WI38 (cell line): ENCODE data around the gene SPATA31E1.
A peak's percentile ranks its signal among the peaks of the same experiment; 100 is the strongest.
"Not testable (repeated sequence)": the region's sequence is repeated elsewhere in the genome, so short reads cannot be mapped to it uniquely, and the experiment has no call there.

Experiments used
- H3K4me3 ChIP-seq: 2 replicates; pipeline ENCODE4 v1.5.1; 2011; ENCODE audit warnings: low read depth, mild to moderate bottlenecking, control low read depth, low read length
- CTCF ChIP-seq: IDR thresholded peaks from 2 replicates; pipeline ENCODE4 v1.5.1; 2012; ENCODE audit warnings: low read depth, mild to moderate bottlenecking, control low read depth, low read length

The SPATA31E1 gene

GRCh38 chr9:87882627-87883026, at the start of gene SPATA31E1:
SPATA31E1 (plus strand) TSS chr9:87882877; CDS start chr9:87882892, 15 bp downstream.
- no peak for TF ChIP-seq CTCF
- no peak within 1 kb of the TSS for H3K4me3 ChIP-seq

- 0 out of 2 replicates have a peak, but pooled peaks have one; percentile 9 for TF ChIP-seq CTCF
- no peak overlapping the region for H3K4me3 ChIP-seq
Measured at GRCh38 chr9:87834357-87834756, 48.3 kb upstream of the SPATA31E1 start.

DNA sequence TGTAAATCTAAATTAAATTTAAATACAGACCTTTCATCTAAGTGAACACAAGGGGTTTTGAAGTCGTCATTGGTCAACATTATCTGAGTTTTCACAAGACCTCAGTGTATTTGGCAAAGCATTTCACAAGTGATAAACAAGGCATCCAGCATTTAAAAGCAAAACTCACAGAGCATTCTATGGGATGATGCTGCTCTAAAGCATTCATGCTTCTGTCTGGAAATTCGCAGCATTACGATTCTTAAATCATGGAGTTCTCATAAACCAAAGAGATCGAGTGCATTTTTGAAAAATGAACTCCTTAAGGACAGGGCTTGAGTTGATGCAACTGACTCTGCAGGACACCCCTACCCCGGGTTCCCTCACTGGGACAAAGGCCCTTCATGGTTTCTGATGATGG, 46.1 kb upstream of the SPATA31E1 start:
- no peak for TF ChIP-seq CTCF
- no peak overlapping the region for H3K4me3 ChIP-seq

DNA sequence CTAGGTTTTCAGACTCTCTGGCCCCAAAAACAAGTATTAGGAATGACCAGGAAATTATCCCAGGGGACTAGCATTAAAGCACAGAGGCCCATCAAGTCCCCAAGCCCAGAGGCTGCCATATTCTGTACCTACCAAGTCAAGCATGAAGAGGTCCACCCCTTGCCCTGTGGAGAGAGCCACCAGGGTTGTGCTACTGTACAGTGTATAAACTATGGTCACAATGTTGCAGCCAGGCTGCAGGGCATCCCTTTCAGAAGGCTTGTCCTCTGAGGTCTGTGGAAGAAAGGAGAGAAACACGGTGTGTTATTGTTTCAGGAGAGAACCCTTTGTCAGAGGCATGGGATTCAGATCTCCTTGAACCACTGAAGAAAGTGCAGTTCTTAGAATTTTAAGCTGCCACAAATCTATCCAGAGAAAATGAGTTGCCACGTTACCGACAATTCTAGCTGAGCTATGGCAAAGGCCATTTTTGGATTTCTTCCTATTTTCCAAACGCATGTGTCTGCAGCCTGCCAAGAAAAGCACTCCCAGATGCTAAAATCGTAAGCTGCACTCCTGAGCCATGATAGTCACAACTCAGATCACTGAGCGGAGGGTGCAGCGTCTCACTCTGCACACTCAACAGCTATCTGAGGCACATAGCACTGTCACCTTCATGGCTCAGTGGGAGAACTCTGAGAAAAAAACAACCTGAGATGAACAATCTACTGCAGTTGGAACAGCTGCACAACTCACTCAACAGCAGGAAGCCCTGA, 45.5 kb upstream of the SPATA31E1 start:
- no peak for TF ChIP-seq CTCF
- H3K4me3 ChIP-seq, result no peak overlapping the region

DNA sequence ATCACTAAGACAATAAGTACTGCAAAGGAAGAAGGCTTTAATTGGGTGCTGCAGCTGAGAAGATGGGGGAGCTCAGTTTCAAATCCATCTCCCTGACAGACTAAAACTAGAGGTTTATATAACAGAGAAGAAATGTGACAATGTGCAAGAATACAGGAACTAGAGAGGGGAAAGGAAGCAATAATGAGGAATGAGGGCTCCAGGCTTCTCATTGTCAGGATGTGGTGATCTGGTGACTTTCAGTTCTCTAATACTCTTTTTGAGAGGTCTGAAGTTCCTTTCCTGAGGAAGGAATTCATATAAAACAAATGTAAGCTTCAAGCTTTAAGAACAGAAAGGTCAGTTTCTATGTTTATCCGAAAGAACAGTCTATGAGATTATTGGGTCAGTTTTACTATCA, 42.5 kb upstream of the SPATA31E1 start:
- no peak for TF ChIP-seq CTCF
- H3K4me3 ChIP-seq, result no peak overlapping the region

DNA sequence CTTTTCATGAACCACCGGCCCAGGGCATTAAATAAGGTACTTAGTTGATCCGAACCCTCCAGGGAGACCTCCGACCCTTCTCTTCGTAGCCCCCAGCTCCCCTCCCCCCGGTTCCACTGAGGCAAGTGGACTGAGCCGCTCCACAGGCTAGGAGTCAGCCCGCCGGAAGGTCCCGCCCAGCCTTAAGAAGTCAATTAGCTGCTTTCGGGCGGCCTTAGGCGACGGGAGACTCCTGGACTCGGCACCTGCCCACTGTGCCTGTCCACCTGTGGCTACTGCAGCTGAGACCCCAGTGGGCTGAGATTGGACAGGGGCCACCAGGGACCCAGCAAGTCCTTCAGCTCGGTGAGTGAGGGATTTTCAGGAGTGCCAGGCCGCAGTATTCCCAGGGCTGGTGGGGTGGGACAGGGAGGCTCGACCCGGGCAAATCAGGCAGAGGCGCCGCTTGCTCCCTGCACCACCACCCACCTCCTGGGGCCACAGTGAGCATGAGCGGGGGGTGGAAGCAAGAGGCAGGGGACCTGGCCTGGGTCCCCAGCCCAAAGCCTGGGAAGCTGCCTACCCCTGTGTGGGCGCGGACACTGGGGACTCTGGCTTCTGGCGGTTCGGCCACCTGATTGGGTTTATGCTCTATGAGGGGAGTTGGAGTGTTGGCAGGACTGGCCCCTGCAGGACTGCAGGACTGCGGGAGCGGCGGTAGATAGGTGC, 39.6 kb upstream of the SPATA31E1 start:
- no peak overlapping the region for H3K4me3 ChIP-seq
- no peak for TF ChIP-seq CTCF

- TF ChIP-seq CTCF, result no peak
- H3K4me3 ChIP-seq, result no peak overlapping the region
Measured at GRCh38 chr9:87844506-87844905, 38.2 kb upstream of the SPATA31E1 start.

GRCh38 chr9:87847817-87848216, 34.9 kb upstream of the SPATA31E1 start:
- not testable (repeated sequence) for H3K4me3 ChIP-seq
